Rectal smooth muscle tissue (tissue), 1 donor: ENCODE results near the gene CTNND2.
"Not testable (repeated sequence)": the region's sequence is repeated elsewhere in the genome, so short reads cannot be mapped to it uniquely, and the experiment has no call there.

Experiments
- H3K27ac ChIP-seq: one replicate; pipeline ENCODE4 v1.7.0; 2013; ENCODE audit warnings: low read depth, low read length, inconsistent platforms
- H3K27me3 ChIP-seq: one replicate; pipeline ENCODE4 v1.7.0; 2013; ENCODE audit warnings: low read length; ENCODE audit not compliant: control insufficient read depth, insufficient read depth
- H3K36me3 ChIP-seq: one replicate; pipeline ENCODE4 v1.7.0; 2013; ENCODE audit warnings: low read length; ENCODE audit not compliant: control insufficient read depth, insufficient read depth
- H3K4me1 ChIP-seq: one replicate; pipeline ENCODE4 v1.7.0; 2013; ENCODE audit warnings: low read length; ENCODE audit not compliant: control insufficient read depth, insufficient read depth
- H3K4me3 ChIP-seq: one replicate; pipeline ENCODE4 v1.7.0; 2013; ENCODE audit warnings: low read length
- H3K9ac ChIP-seq: one replicate; pipeline ENCODE4 v1.7.0; 2013; ENCODE audit warnings: low read length

The CTNND2 gene

GRCh38 chr5:11854936-11855335, 49.3 kb downstream of the CTNND2 start:
- Histone ChIP-seq H3K27me3 (no peaks in the 10 kb centered on the region), H3K27ac (no peak overlapping the region), H3K4me3 (no peak overlapping the region)

DNA sequence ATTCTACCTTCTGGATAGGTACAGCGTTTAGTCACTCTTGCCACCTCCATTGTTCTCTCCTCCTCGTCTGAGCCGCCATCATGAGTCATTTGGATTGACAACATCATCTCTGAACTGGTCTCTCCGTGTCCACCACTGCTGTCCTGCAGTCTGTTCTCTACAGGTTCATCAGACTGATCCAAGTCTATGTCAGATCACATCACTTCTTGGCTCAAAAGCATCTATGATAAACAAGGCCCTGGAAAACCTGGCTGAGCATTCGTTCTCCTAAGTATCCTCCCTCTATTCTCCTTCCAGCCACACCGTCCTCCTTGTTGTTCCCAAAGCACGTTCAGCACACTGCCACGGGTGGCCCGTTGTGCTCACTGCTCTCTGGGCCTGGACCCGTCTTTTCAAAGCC, 50.5 kb downstream of the CTNND2 start:
- Histone ChIP-seq H3K27ac (no peak overlapping the region), H3K36me3 (no peaks in the 10 kb centered on the region), H3K27me3 (no peaks in the 10 kb centered on the region), H3K4me1 (no peaks in the 10 kb centered on the region), H3K4me3 (no peak overlapping the region), H3K9ac (no peak overlapping the region)

More at GRCh38 chr5:11854936-11855335, 49.3 kb downstream of the CTNND2 start:
- Histone ChIP-seq H3K9ac (no peak overlapping the region), H3K4me1 (no peaks in the 10 kb centered on the region), H3K36me3 (no peaks in the 10 kb centered on the region)

- no peak overlapping the region for H3K27ac ChIP-seq
- H3K27me3 ChIP-seq, result no peaks in the 10 kb centered on the region
- H3K9ac ChIP-seq, result no peak overlapping the region
- H3K4me1 ChIP-seq, result no peaks in the 10 kb centered on the region
- no peaks in the 10 kb centered on the region for H3K36me3 ChIP-seq
- H3K4me3 ChIP-seq, result no peak overlapping the region
Observed at GRCh38 chr5:11853140-11853539, 51.1 kb downstream of the CTNND2 start.

DNA sequence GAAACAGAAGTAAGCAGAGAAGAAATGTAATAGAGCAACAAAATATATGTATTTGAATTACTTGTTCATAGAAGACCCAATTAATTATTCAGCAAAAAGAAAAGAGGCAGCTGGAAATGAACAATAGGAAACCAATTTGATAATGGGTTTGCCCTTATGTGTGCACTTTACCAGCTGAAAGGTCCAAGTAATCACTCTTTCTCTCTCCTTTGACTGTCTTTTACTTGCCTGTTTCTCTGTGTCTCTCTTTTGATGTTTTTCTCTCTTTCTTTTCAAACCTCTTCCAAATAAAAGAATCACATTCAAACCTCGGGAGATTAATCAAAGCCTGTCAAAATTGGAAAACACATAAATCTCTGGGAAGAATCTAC, 51.5 kb downstream of the CTNND2 start:
- H3K27me3 ChIP-seq, result no peaks in the 10 kb centered on the region
- no peaks in the 10 kb centered on the region for H3K36me3 ChIP-seq
- H3K27ac ChIP-seq, result no peak overlapping the region
- H3K4me1 ChIP-seq, result no peaks in the 10 kb centered on the region
- no peak overlapping the region for H3K4me3 ChIP-seq
- no peak overlapping the region for H3K9ac ChIP-seq

DNA sequence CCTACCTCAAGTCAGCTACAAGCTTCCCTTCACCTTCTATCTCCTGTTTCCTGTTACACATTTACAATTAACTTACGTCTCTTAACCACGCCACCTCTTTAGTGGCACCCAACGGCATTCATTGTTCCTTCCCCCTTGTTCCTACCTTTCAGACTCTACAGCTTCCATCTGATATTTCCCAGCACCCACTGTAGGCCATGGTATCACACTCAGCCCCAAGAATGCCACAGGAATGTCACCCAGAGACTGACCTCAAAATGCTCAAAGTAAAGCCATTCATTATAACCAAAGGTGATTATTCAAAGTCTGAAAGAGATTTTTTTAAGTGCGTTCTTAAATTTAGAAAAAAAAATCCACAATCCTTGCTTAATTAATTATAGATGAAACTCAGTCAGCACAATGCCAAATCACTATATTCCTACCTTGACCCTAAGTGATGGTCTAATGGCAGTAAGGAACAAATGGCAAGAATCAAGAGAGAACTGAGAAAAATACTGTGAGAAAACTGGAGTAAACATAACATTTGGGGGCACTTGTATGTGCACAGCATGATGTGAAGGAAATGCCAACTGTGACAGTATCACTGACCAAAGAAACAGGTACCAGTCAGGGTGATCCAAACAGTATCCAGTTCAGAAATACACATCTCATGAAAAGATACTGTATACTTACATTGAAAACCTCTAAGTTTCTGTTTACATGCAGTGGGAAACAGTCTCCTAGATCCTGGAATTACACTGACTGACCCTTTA, 52.1 kb downstream of the CTNND2 start:
- Histone ChIP-seq H3K9ac (no peak overlapping the region), H3K36me3 (no peaks in the 10 kb centered on the region), H3K27ac (no peak overlapping the region), H3K4me1 (no peaks in the 10 kb centered on the region), H3K27me3 (no peaks in the 10 kb centered on the region), H3K4me3 (no peak overlapping the region)

GRCh38 chr5:11851416-11851815, 52.8 kb downstream of the CTNND2 start:
- Histone ChIP-seq H3K36me3 (no peaks in the 10 kb centered on the region), H3K4me3 (no peak overlapping the region), H3K27ac (no peak overlapping the region), H3K4me1 (no peaks in the 10 kb centered on the region), H3K9ac (no peak overlapping the region), H3K27me3 (no peaks in the 10 kb centered on the region)

- H3K4me1 ChIP-seq, H3K27ac ChIP-seq, H3K36me3 ChIP-seq, H3K4me3 ChIP-seq, H3K9ac ChIP-seq, H3K27me3 ChIP-seq: not testable (repeated sequence)
Observed at GRCh38 chr5:11828566-11828965, 75.7 kb downstream of the CTNND2 start.

- no peak overlapping the region for H3K4me3 ChIP-seq
Observed at GRCh38 chr5:11822598-11822997, 81.6 kb downstream of the CTNND2 start.

GRCh38 chr5:11815916-11816315, 88.3 kb downstream of the CTNND2 start:
- Histone ChIP-seq H3K9ac (no peak overlapping the region), H3K27me3 (no peaks in the 10 kb centered on the region), H3K36me3 (no peaks in the 10 kb centered on the region), H3K4me1 (no peaks in the 10 kb centered on the region), H3K4me3 (no peak overlapping the region), H3K27ac (no peak overlapping the region)

More at GRCh38 chr5:11822598-11822997, 81.6 kb downstream of the CTNND2 start:
- no peaks in the 10 kb centered on the region for H3K4me1 ChIP-seq
- no peaks in the 10 kb centered on the region for H3K36me3 ChIP-seq
- no peak overlapping the region for H3K27ac ChIP-seq
- no peak overlapping the region for H3K9ac ChIP-seq
- no peaks in the 10 kb centered on the region for H3K27me3 ChIP-seq

DNA sequence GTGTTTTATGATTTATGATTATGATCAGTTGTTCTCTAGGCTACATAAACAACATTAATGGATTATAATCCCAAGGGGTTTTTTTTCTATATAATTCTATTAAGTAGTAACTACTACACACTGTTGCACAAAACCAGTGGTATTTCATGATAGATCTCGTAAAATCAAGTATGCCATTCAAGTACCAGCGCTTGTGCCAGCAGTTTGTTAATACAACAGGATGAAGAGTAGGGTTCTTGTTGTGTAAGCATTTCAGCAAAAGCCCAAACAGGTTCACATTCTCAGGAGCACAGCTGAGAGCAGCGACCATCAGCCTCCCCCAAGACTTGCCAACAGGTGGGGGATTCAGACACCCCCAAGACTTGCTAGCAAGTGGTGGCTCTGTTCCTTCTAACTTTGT, 88.8 kb downstream of the CTNND2 start:
- Histone ChIP-seq H3K27ac (no peak overlapping the region), H3K4me3 (no peak overlapping the region), H3K36me3 (no peaks in the 10 kb centered on the region), H3K4me1 (no peaks in the 10 kb centered on the region), H3K27me3 (no peaks in the 10 kb centered on the region), H3K9ac (no peak overlapping the region)

GRCh38 chr5:11814373-11814772, 89.9 kb downstream of the CTNND2 start:
- Histone ChIP-seq H3K36me3 (no peaks in the 10 kb centered on the region), H3K4me1 (no peaks in the 10 kb centered on the region), H3K9ac (no peak overlapping the region), H3K27ac (no peak overlapping the region), H3K4me3 (no peak overlapping the region), H3K27me3 (no peaks in the 10 kb centered on the region)

GRCh38 chr5:11809407-11809806, 94.8 kb downstream of the CTNND2 start:
- H3K4me3 ChIP-seq, result no peak overlapping the region
- no peak overlapping the region for H3K9ac ChIP-seq
- no peaks in the 10 kb centered on the region for H3K27me3 ChIP-seq
- no peaks in the 10 kb centered on the region for H3K36me3 ChIP-seq
- no peak overlapping the region for H3K27ac ChIP-seq
- H3K4me1 ChIP-seq, result no peaks in the 10 kb centered on the region

DNA sequence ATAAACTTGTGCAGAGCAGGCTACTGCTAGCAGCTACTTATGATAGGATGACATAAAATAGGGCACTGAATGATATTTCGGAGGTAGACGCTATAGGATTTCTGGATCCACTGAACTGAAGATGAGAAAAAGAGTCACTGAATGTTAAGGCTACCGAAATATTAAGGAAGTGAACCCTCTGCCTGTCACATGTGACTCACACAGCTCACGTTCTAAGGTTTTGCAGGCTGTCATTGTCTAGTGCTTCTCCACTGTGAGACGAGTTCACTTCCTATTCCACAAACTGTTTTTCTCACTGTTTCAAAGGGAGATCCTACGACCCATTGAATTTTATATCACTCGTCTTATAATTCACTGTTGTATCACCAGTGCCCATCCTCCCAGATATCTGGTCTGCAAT, 100.8 kb downstream of the CTNND2 start:
- Histone ChIP-seq H3K27me3 (no peaks in the 10 kb centered on the region), H3K4me3 (no peak overlapping the region), H3K9ac (no peak overlapping the region), H3K27ac (no peak overlapping the region), H3K4me1 (no peaks in the 10 kb centered on the region), H3K36me3 (no peaks in the 10 kb centered on the region)
